Osteocyte (in vitro differentiated cells): ENCODE measurements around the gene PRKCZ. TPM values are rescaled to one million over a fixed set of nuclear protein-coding genes. Genes with fewer than 3 reads are reported as not detected.

Source experiments
- total RNA-seq: library from RNA; stranded (reverse); gene quantifications from 2 replicates; pipeline ENCODE4 v1.2.1, GENCODE V29; 2021

PRKCZ gene
- total RNA-seq, 1 donor from 2014 or later: 3.1 TPM

Other genes starting within 250 kb of the PRKCZ start
- gene GNB1, start 159.3 kb upstream of the PRKCZ start, total RNA-seq: 394 and 407 TPM in 2 replicates
- gene CALML6, start 135.2 kb upstream of the PRKCZ start, total RNA-seq: 2.5 and 2.7 TPM in 2 replicates
- 1.5 TPM in 1 of 2 replicates, not detected in the other for gene TMEM52, start 131.1 kb upstream of the PRKCZ start, total RNA-seq
- not detected in 2 replicates for gene CFAP74, start 46.6 kb upstream of the PRKCZ start, total RNA-seq
- gene GABRD, start 31.1 kb upstream of the PRKCZ start, total RNA-seq: not detected in 2 replicates
- gene FAAP20, start 144.4 kb downstream of the PRKCZ start, total RNA-seq: 85.1 and 90.4 TPM in 2 replicates
- gene SKI, start 177.9 kb downstream of the PRKCZ start, total RNA-seq: 131 and 132 TPM in 2 replicates